Stimulated activated CD8-positive, alpha-beta memory T cell treated with anti-CD3 and anti-CD28 coated beads, Interleukin-7, amount 100 ng/mL, for 1 hour (primary cell): ENCODE results near the gene MAD1L1.

Source experiments
- DNase-seq, 2 donors: peaks; one replicate each; pipeline ENCODE4 v3.0.0-alpha.2; 2020; ENCODE audit warnings: low read depth in 2 of 2

Gene MAD1L1

DNA sequence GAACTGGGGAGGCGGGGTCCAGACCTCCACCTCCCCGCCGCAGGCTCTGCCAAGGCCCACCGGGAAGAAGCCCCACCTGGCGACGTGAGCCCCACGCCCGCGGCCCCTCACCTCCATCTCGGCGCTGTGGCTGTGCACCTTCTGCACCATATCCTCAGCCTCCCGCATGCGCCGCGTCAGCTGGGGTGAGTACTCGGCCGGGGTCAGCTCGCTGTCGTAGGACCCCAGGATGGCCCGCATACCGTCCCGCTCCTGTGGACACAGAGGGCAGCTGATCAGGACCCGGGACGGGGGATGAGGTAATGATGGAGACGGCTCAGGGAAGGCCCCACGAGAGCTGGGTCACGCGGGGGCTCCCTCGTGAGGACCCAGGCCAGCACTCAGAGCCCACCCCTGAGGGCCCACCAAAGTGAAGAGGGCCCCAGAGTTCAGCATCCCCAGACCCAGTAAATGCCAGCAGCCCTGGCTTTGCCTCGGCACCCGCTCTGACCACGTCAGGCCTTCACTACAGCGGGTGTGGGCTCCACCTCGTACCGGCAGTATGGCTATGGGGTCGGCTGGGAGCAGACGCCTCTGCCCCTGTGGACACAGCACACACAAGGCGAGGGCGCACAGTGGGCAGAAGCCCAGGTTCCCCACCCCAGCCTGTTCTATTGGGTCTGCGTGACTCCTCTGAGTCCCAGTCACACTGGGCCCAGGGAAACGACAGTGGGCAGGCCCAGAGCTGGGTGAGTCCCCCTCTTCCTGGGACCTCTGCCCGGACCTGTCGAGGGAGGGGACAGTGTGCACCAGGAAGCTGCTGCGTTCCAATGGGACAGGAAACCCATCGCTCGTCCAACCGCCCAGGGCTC is 218.1 kb downstream of the MAD1L1 start:
- DNase-seq, result no peak

- no peak for DNase-seq
Observed at GRCh38 chr7:2013381-2014311, 219.1 kb downstream of the MAD1L1 start.

DNA sequence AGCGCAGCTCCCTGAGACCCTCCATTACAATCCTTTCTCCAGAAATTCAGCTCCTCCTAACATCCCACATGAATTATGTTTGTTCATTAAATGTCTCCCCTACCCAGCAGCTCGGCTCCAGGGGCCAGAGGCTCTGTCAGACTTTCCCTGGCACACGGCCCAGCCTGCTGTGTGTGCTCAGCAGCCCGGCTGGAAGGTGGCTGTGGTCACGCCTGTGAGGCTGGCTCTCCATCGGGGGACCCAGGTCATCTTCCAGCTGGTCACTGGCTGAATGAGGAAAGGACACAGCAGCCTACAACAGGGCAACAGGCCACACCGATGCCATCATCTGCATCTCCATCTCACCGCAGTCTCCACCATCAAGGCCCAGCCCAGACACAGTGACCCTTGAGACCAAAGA is 219.8 kb downstream of the MAD1L1 start:
- no peak for DNase-seq

DNA sequence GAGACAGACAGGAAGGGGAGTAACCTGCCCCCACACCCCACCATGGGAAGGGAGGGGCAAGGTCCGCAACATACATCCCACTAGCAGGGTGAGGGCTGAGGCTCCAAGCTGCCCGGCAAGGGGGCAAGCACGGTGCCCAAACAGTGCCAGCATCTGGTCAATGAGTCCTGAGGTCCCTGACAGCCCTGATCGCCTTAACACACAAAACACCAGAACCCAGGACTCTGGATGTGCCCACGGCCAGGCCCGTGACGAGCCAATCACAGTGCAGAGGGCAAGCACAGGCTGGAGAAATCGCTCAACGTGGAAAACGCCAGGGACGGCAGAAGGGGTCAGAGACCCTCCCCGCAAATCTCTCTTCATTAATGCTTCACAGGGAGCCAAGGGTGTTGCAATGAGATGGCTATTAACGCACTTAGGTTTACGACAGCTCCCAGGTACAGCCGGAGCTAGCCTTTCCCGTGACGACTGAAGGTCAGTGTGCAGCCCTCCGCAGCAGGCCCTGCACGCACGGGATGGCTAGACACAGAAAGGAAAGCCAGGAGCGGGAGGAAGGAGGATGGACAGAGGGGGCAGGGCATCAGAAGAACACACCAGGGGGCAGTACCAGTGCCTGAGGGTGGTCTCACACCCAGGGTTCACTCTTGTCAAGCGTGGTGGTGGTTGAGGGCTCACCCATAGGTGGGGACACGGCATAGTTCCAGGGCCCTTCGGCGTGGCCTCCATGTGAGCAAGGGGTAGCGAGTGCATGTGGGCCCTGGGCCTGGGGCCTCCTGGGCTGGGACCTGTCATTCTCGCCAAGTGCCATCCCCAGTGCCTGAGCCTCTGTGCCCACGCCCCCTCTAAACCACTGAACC is 220.5 kb downstream of the MAD1L1 start:
- no peak for DNase-seq

DNA sequence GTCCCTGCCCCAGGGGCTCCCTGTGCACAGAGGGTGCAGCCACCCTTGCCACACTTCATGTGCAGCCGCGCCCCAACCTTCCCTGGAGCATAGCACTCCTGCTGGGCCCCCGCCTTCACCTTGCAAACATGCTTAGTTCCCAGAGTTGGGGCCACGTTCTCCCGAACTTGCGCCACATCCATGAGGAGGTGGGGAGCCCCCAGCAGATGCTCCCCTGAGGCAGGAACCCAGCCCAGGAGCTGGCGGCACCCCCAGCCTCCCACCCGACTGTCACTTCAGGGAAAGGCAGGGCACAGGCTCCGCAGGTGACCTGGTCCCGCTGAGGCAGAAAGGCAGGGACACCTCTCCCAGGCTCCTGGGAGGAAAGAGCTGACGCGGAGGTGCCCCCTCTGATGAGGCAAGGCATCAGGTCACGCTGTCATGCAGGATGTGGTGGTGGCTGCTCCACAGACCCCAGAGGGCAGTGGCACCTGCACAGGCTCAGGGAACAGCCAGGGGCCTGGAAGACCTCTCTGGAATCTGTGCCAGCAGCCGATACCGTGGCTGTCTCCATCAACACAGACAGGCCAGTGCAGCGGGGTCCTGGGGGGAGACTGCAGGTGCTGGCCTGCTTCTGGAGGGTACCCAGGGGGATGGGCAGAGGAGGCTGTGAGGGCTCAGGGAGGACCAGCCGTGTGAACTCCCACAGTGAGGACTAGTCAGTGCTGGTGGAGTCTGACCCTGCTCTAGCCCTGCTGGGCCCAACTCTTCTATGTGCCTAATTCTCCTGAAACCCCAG is 221.3 kb downstream of the MAD1L1 start:
- no peak for DNase-seq

DNA sequence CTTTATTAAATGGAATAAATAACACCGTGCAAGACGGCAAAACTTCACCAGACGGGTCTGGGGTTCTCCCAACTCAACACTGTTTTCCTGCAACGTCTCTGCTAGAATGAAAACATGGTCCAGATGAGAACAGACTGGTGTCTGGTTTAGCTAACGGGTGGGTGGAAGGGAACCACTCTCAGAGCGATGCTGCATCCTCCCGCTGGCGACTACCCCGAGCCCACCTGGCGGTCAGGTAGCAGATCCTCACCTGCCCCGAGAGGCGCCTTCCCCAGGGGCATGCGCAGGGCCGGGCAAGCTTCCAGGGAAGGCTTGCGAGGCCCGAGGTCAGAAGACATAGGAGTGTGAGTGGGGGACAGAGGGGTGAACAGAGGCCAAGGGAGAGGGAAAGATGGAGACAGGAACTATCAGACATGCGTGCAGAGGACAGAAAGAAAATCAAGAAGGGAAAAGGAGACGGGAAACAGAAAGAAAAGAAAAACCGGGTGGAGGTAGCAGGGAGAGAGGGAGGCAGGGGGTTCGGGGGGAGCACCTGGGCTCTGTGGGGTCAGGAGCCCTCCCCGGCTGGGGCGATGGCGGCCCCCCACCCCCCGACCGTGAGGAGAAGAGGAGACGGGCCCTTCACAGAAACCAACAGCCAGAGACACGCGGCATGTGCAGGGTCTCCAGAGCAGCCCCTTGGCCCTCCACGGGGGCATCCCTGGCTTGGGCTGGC is 222.0 kb downstream of the MAD1L1 start:
- DNase-seq, result no peak

DNA sequence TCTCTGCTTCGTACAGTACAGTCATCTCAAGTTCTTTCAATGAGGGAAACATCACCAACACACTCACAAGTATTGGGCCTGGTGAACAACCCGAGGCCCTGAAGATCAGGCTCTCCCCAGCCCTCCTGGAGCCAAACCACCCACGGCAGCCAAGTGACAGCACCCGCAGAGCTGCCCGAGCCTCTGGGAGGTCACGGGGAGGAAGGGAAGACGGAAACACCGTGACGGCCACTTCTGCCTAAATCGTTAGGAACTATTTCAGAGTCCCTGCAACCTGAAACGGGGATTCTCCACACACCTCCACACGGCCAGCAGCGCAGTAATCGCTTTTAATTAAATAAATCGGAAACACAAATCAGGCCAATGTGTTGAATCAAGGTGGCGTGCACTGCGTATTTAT is 222.6 kb downstream of the MAD1L1 start:
- DNase-seq, result no peak

DNA sequence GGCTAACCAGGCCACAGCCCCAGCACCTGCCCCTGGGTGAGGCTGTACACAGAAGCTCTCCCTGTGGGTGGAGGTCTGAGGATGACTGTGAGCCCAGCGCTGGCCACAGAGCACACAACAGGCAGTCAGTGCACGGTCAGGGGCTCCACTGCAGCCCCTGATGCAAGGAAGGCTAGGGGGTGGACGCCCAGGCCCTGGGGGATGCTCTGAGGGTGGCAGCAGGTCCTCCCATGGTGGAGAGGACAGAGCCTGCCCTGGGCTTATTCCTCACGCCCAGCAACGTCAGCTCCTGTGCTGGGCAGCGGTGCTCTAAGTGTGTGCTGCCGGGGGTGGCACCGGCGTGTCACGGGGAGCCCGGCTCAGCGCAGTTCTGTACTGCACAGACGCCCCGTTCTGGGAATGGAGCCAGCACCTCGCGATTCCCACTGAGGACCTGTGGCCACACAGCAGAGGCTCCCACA is 223.2 kb downstream of the MAD1L1 start:
- DNase-seq, result no peak

GRCh38 chr7:2008936-2009540 is 223.7 kb downstream of the MAD1L1 start:
- DNase-seq, result no peak

- DNase-seq, result no peak
Observed at GRCh38 chr7:2008101-2008935, 224.4 kb downstream of the MAD1L1 start.

- no peak for DNase-seq
Observed at GRCh38 chr7:2007551-2007950, 225.2 kb downstream of the MAD1L1 start.

GRCh38 chr7:2006921-2007381 is 225.8 kb downstream of the MAD1L1 start:
- no peak for DNase-seq

GRCh38 chr7:2006231-2006771 is 226.4 kb downstream of the MAD1L1 start:
- DNase-seq, result no peak

GRCh38 chr7:2005786-2006185 is 227.0 kb downstream of the MAD1L1 start:
- no peak for DNase-seq

DNA sequence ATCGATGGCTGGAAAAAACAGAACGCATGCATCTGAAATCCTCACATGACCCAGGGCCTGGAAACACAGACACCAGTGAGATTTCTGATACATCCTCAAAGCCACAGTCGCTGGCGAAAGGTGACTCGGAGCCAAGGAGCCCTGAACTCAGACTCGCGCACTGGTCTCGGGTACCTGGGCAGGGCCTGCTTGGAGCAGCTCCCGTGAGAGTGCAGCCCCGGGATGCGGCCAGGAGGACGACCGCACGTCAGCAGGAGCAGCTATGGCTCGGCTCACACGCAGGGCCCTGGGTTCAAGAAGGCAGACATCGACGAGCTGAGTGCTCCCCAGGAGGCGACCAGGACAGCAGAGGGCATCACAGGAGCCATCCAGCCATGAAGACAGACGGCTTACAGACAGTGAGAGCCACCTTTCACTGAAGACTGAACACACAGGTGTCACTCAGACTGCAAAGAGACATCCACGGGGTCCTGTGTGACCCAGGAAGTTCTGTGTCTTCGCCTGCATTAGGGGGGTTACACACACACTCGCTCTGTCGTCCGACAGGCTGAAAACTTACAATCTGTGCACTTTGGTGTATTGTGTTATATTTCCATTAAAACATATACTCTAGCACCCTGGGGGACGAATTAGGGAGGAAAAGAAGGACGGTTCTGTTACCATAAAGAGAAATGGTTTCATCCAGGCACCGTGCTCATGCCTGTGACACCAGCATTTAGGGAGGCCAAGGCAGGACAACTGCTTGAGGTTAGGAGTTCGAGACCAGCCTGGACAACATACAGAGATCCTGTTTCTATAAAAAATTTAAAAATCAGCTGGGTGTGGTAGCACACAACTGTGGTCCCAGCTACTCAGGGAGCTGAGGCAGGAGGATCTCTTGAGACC is 227.7 kb downstream of the MAD1L1 start:
- DNase-seq, result no peak

DNA sequence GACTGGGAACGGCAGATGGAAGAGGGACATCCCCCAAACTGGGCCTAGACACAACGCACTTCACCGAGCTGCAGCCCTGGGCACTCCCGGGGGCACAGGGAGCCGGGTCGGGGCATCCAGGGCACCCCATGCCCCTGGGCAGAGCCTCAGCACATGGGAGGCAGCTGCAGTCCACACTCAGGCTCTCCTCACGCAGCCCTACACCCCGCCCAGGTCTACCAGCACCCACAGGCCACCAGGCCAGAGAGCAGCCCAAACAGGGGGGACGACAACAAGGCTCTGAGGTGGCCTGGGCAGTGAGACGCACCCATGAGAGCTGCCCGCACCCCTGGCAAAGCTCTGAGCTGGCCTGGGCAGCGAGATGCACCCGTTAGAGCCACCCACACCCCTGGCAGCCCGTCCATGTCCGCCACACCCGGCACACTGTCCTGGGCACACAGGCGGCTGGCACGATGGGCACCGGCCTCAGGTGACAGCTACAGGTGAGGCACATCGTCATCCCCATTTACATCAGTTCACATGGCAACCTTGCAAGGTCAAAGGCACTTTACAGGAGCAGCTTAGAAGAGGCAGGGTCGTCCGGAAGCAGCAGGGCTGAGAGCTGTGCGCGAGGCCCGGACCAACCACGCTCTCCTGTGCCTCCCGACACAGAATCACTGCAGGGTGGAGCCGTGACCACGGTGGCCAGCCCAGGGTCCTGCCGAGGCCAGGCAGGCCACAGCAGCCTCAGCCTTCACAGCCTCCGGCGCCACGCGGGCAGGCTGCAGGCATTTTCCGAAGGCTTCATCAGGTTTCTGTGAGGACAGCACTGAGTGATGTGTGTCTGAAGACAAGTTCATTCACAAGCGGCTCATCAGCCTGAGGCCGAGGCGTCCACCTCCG is 228.6 kb downstream of the MAD1L1 start:
- no peak for DNase-seq
